KMS-11 (cell line): ENCODE measurements around the gene TIMM22.

Source experiments
- H2AFZ ChIP-seq: fragments of 200-600 bp; sonication (generic); 2 replicates; pipeline ENCODE4 v1.6.1; 2016; ENCODE audit warnings: antibody characterized with exemption, mixed run types, low read depth
- H3K27ac ChIP-seq: fragments of 200-600 bp; sonication (generic); 2 replicates; pipeline ENCODE4 v1.6.1; 2016; ENCODE audit warnings: mild to moderate bottlenecking, mixed run types
- H3K27me3 ChIP-seq: fragments of 200-600 bp; sonication (generic); 2 replicates; pipeline ENCODE4 v1.6.1; 2017; ENCODE audit warnings: mild to moderate bottlenecking, low read depth, mixed run types, moderate library complexity; ENCODE audit not compliant: insufficient read depth
- H3K36me3 ChIP-seq: fragments of 200-600 bp; sonication (generic); 2 replicates; pipeline ENCODE4 v1.6.1; 2017; ENCODE audit warnings: mild to moderate bottlenecking, mixed run types; ENCODE audit not compliant: insufficient read depth
- H3K4me1 ChIP-seq: fragments of 200-600 bp; sonication (generic); 2 replicates; pipeline ENCODE4 v1.6.1; 2016; ENCODE audit warnings: mild to moderate bottlenecking, low read depth, mixed run types; ENCODE audit not compliant: poor library complexity, severe bottlenecking
- H3K4me2 ChIP-seq: fragments of 200-600 bp; sonication (generic); 2 replicates; pipeline ENCODE4 v1.7.0; 2016; ENCODE audit warnings: mild to moderate bottlenecking, mixed run types
- H3K4me3 ChIP-seq: fragments of 200-600 bp; sonication (generic); IDR thresholded peaks from 2 replicates; pipeline ENCODE4 v1.6.1; 2017; ENCODE audit warnings: low read depth, low read length, mixed read lengths; ENCODE audit not compliant: insufficient read depth
- H3K79me2 ChIP-seq: fragments of 200-600 bp; sonication (generic); 2 replicates; pipeline ENCODE4 v1.6.1; 2016; ENCODE audit warnings: low read depth, mixed run types; ENCODE audit not compliant: insufficient read depth
- H3K9ac ChIP-seq: fragments of 200-600 bp; sonication (generic); 2 replicates; pipeline ENCODE4 v1.6.1; 2016; ENCODE audit warnings: mild to moderate bottlenecking, mixed run types
- H4K20me1 ChIP-seq: fragments of 200-600 bp; sonication (generic); 2 replicates; pipeline ENCODE4 v1.6.1; 2016; ENCODE audit warnings: mild to moderate bottlenecking, mixed run types; ENCODE audit not compliant: insufficient read depth
- CTCF ChIP-seq: fragments of 200-600 bp; sonication (generic); conservative IDR thresholded peaks from 2 replicates; pipeline ENCODE4 v1.6.1; 2017; ENCODE audit warnings: low read depth, mild to moderate bottlenecking, antibody characterized with exemption, low read length, moderate library complexity, mixed read lengths

The TIMM22 gene

DNA sequence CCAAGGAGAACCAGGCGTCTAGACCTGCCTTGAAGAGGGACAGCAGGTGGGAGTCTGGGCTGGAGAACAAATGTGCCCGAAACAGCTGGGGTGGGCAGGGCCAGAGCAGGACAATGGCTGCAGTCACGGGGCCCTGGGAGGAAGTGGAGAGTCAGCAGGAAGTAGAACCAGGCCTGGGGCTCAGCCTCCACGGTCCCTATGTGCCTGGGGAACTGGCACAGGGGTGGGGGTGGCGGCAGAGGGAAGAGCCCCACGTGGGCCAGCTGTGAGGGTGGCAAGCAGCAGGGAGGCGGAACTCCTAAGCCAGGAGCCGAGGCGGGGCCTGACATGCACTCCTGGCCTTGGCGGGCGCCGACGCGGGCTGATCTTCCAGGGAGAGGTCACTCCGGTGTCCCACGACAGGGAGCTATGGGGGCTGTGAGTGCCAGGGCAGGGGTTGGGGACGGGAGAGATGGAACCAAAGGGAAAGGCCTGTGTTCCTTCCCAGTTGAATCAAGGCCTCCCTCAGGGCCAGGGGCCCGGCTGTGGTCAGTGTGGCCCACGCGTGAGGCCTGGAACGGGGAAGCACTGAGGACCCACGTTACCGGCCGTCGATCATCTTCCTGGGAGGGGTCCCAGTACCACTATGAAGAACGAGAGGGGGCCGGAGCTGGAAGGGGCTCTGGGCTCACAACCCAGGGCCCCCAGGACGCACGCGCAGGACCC, 42.7 kb downstream of the TIMM22 start:
- no peak for TF ChIP-seq CTCF
- H3K4me1 ChIP-seq, result no peaks in the 10 kb centered on the region
- H3K4me3 ChIP-seq, result no peak overlapping the region
- H2AFZ ChIP-seq, result no peak overlapping the region
- no peaks in the 10 kb centered on the region for H4K20me1 ChIP-seq
- H3K27ac ChIP-seq, result no peak overlapping the region
- H3K9ac ChIP-seq, result no peak overlapping the region
- no peaks in the 10 kb centered on the region for H3K27me3 ChIP-seq
- H3K36me3 ChIP-seq, result no peaks in the 10 kb centered on the region
- no peaks in the 10 kb centered on the region for H3K79me2 ChIP-seq
- no peak overlapping the region for H3K4me2 ChIP-seq

DNA sequence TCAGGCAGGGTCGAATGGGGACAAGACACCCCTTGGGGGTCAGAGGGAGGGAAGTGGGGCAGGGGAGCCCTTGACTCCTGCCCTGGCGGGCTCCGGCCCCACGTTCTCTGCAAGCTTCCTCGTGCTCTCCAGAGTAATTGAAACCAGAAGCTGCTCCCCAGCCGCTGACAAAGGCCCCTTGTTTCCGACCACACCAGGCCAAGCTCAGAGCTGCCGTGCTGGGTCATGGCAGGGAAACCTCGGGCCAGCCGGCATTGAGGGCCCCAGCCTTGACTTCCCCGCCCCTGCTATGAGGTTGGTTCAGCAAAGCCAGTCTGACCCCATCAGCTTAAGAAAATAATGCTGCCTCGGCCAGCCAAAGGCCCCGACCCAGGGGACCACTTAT, 43.3 kb downstream of the TIMM22 start:
- Histone ChIP-seq H3K9ac (no peak overlapping the region), H3K79me2 (no peaks in the 10 kb centered on the region), H3K36me3 (no peaks in the 10 kb centered on the region), H3K4me2 (no peak overlapping the region), H2AFZ (no peak overlapping the region), H3K27ac (no peak overlapping the region), H3K4me1 (no peaks in the 10 kb centered on the region), H3K4me3 (no peak overlapping the region), H3K27me3 (no peaks in the 10 kb centered on the region), H4K20me1 (no peaks in the 10 kb centered on the region)
- no peak for TF ChIP-seq CTCF

DNA sequence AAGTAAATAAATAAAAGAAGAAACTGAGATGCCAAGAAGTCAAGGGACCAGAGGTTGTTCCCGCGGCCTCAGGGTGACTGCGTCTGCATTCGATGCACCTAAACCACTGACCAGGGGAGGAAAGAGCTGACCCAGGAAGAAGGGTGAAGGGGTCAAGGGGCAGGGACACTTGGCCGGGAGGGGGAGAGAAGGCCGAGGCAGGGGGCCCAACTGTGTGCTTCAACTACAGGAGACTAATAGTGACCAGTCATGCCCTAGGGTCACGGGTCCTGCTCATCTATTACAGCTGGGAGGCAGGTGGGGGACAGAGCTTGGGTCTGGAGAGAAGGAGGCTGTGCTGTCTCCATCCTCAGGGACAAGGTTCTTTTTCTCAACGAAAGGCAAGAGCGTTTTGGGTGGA, 44.8 kb downstream of the TIMM22 start:
- H3K9ac ChIP-seq, result no peak overlapping the region
- TF ChIP-seq CTCF, result no peak
- no peak overlapping the region for H3K4me3 ChIP-seq
- H3K4me2 ChIP-seq, result no peak overlapping the region
- H3K27ac ChIP-seq, result no peak overlapping the region
- H3K4me1 ChIP-seq, result no peaks in the 10 kb centered on the region
- H3K36me3 ChIP-seq, result no peaks in the 10 kb centered on the region
- H4K20me1 ChIP-seq, result no peaks in the 10 kb centered on the region
- no peaks in the 10 kb centered on the region for H3K79me2 ChIP-seq
- no peak overlapping the region for H2AFZ ChIP-seq
- no peaks in the 10 kb centered on the region for H3K27me3 ChIP-seq

GRCh38 chr17:1042486-1042885, 45.6 kb downstream of the TIMM22 start:
- Histone ChIP-seq H3K27me3 (no peaks in the 10 kb centered on the region), H3K4me1 (no peaks in the 10 kb centered on the region), H3K4me2 (no peak overlapping the region), H3K36me3 (no peaks in the 10 kb centered on the region), H3K27ac (no peak overlapping the region), H2AFZ (no peak overlapping the region), H3K79me2 (no peaks in the 10 kb centered on the region), H4K20me1 (no peaks in the 10 kb centered on the region), H3K4me3 (no peak overlapping the region), H3K9ac (no peak overlapping the region)
- TF ChIP-seq CTCF, result no peak
